Breast epithelium (tissue), 3 donors: ENCODE data around the gene GCLM.

Experiments used
- POLR2AphosphoS5 ChIP-seq, 3 donors: sonication (generic); formaldehyde crosslinking; IDR thresholded peaks; one replicate each; pipeline ENCODE4 v1.6.1; 2017; ENCODE audit warnings: antibody characterized with exemption in 3 of 3
- TF ChIP-seq, protein P1 (sequence below), 3 donors: fragments of 450-650 bp; IDR thresholded peaks; one replicate each; pipeline ENCODE4 v1.5.1; 2016 to 2017; ENCODE audit warnings: antibody characterized with exemption in 3 of 3, mild to moderate bottlenecking in 3 of 3, moderate library complexity in 3 of 3

DNA sequence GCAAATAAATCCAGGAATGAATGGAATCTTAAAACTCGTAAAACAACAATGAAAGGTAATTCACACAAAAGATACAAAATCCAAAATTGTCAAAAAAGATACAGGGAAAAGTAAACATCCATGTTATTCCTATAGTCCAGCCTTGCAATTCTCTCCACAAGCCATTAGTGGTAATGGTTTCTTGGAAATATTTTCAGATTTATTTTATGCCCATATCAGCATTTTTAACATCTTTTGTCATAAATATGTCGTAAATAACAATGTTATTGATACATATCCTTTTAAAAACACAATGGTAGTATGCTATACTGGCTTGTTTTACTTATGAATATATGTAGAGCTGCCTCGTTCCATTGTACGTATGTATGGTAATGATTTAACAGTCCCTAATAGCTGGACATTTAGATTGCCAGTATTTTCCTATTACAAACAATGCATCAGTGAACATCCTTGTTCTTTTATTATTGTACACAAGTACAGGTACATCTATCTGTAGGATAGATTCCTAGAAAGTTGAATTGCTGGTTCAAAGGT lies 60.8 kb downstream of the GCLM start:
- TF ChIP-seq, protein P1, sequence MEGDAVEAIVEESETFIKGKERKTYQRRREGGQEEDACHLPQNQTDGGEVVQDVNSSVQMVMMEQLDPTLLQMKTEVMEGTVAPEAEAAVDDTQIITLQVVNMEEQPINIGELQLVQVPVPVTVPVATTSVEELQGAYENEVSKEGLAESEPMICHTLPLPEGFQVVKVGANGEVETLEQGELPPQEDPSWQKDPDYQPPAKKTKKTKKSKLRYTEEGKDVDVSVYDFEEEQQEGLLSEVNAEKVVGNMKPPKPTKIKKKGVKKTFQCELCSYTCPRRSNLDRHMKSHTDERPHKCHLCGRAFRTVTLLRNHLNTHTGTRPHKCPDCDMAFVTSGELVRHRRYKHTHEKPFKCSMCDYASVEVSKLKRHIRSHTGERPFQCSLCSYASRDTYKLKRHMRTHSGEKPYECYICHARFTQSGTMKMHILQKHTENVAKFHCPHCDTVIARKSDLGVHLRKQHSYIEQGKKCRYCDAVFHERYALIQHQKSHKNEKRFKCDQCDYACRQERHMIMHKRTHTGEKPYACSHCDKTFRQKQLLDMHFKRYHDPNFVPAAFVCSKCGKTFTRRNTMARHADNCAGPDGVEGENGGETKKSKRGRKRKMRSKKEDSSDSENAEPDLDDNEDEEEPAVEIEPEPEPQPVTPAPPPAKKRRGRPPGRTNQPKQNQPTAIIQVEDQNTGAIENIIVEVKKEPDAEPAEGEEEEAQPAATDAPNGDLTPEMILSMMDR (IDR thresholded peaks at IDR 0.05) = no peak
- no peak for TF ChIP-seq POLR2AphosphoS5 (IDR thresholded peaks at IDR 0.05)
